NCI-H460 (cell line): ENCODE measurements around the gene GPBP1L1. TPM values are rescaled to one million over a fixed set of nuclear protein-coding genes. Genes with fewer than 3 reads are reported as not detected.
"Not testable (repeated sequence)": the region's sequence is repeated elsewhere in the genome, so short reads cannot be mapped to it uniquely, and the experiment has no call there.

Source experiments
- DNase-seq: peaks from one replicate; pipeline ENCODE4 v3.0.0-alpha.2; 2016; ENCODE audit warnings: low read depth; ENCODE audit errors: extremely low read depth
- polyA plus RNA-seq: library from polyadenylated mRNA; depleted of rRNA; stranded (reverse); fragments of >200 nt; gene quantifications from 2 replicates; pipeline ENCODE4 v1.2.3, GENCODE V29; 2014; cell fraction: nucleus; rRNA removed
- total RNA-seq: library from RNA; depleted of rRNA; stranded (reverse); fragments of >200 nt; shearing (Covaris generic); gene quantifications from 2 replicates; pipeline ENCODE4 v1.2.3, GENCODE V29; 2014; rRNA removed

GPBP1L1 gene
- 71.3 and 76.7 TPM in 2 replicates for total RNA-seq
- polyA plus RNA-seq: 50.4 and 75.5 TPM in 2 replicates

GRCh38 chr1:45686288-45687013, at the start of gene GPBP1L1:
TSS of gene GPBP1L1 (minus strand) at chr1:45686533. CDS start at chr1:45659087, 27,446 bp downstream.
- DNase-seq: peak; percentile 94

DNA sequence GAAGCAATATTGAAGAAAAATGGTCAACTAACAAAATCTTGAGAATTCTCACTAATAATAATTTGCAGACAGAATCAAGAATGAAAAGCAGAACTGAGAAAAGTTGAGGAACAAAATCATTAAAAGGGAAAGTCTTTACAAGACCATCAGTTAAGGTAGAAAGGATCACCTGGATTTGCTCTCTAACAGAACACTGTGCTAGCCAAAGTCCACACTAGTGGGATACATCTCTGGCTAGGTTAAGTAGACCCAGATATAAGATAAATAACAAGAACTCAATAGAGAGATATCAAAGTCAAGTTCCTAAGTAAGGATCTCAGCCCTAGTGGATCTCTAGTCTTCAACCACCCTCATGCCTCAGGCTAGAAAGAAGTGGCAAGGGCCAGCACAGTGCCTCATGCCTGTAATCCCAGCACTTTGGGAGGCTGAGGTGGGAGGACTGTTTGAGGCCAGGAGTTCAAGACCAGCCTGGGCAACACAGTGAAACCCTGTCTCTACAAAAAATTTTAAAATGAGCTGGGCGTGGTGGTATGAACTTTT, 44.5 kb upstream of the GPBP1L1 start:
- DNase-seq: no peak

- no peak for DNase-seq
These were observed 43.9 kb upstream of the GPBP1L1 start for GRCh38 chr1:45730075-45730779.

DNA sequence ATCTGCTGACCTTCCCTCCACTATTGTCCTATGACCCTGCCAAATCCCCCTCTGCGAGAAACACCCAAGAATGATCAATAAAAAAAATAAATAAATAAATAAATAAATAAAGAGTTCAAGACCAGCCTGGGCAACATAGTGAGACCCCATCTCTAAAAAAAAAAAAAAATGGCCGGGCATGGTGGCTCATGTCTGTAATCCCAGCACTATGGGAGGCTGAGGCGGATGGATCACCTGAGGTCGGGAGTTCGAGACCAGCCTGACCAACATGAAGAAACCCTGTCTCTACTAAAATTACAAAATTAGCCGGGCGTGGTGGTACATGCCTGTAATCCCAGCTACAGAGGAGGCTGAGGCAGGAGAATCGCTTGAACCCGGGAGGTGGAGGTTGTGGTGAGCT, 39.7 kb upstream of the GPBP1L1 start:
- not testable (repeated sequence) for DNase-seq

- no peak for DNase-seq
These were observed 37.1 kb upstream of the GPBP1L1 start for GRCh38 chr1:45723248-45723930.

GRCh38 chr1:45722809-45723208, 36.5 kb upstream of the GPBP1L1 start:
- no peak for DNase-seq

- no peak for DNase-seq
These were observed 34.9 kb upstream of the GPBP1L1 start for GRCh38 chr1:45721207-45721606.

- no peak for DNase-seq
These were observed 32.0 kb upstream of the GPBP1L1 start for GRCh38 chr1:45718289-45718688.

DNA sequence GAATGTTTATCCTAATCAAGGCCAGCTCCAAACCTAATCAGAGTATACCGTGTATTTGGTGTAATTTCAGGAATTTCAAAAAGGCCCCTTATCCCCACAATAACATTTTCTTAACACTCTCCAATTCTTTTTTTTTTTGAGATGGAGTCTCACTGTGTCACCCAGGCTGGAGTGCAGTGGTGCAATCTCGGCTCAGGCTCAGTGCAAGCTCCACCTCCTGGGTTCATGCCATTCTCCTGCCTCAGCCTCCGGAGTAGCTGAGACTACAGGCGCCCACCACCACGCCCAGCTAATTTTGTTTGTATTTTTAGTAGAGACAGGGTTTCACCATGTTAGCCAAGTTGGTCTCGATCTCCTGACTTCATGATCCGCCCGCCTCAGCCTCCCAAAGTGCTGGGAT, 31.1 kb upstream of the GPBP1L1 start:
- DNase-seq: not testable (repeated sequence)

DNA sequence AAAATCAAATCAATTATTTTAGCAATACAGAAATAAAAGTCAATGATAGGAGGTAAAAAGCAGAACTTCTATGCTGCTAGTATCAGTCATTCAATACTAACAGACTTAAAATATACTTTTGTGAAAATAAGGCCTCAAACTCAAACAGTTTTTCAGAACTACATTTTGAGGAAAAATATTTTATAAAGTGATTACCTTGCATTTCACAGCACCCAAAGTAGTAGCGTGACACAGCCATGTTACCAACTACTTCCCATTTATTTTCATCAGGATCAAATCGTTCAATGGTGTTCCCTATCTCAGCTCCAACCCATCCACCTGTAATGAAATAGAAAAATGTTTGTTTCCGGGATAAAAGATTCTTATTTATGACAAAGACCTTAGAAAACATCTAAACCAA, 30.4 kb upstream of the GPBP1L1 start:
- DNase-seq: no peak

DNA sequence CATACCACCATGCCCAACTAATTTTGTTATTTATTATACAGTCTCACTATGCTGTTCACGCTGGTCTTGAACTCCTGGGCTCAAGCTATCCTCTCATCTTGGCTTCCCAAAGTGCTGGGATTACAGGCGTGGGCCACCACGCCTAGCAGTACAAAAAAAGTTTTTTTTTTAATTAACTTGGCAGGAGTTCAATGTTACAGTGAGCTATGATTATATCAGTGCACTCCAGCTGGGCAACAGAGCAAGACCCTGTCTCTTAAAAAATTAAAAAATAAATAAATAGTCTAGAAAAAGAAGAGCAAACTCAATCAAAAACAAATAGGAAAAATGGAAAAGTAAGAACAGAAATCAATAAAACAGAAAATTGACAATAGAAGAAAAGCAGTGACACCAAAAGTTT, 27.4 kb upstream of the GPBP1L1 start:
- DNase-seq: no peak

GRCh38 chr1:45704637-45705036, 18.3 kb upstream of the GPBP1L1 start:
- DNase-seq: no peak

DNA sequence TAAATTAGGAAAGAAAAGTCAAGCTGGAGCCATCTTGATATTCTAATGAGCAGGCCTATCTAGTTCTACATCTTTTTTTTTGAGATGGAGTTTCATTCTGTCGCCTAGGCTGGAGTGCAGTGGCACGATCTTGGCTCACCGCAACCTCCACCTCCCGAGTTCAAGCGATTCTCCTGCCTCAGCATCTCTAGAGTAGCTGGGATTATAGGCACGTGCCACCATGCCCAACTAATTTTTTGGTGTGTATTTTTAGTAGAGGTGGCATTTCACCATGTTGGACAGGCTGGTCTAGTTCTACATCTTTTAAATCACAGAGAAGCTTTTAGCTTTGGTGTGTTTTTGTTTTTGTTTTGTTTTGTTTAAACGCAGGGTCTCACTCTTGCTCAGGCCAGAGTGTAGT, 8.5 kb upstream of the GPBP1L1 start:
- no peak for DNase-seq

DNA sequence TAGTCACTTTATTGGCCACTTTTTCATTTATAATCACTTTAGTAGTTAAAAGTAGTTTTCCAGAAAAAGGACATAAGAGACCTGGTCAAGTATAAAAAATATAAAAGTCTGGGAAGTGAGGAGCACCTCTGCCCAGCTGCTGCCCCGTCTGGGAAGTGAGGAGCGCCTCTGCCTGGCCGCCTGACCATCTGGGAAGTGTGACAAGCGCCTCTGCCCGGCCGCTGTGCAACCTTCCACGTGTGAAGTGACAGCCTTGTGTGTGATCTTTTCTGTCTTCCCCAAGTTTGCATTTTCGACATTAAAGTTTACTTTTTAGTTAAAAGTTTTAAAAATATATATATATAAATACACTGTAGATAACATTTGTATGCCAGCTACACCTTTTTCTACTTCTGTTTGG, 7.5 kb upstream of the GPBP1L1 start:
- DNase-seq: not testable (repeated sequence)

DNA sequence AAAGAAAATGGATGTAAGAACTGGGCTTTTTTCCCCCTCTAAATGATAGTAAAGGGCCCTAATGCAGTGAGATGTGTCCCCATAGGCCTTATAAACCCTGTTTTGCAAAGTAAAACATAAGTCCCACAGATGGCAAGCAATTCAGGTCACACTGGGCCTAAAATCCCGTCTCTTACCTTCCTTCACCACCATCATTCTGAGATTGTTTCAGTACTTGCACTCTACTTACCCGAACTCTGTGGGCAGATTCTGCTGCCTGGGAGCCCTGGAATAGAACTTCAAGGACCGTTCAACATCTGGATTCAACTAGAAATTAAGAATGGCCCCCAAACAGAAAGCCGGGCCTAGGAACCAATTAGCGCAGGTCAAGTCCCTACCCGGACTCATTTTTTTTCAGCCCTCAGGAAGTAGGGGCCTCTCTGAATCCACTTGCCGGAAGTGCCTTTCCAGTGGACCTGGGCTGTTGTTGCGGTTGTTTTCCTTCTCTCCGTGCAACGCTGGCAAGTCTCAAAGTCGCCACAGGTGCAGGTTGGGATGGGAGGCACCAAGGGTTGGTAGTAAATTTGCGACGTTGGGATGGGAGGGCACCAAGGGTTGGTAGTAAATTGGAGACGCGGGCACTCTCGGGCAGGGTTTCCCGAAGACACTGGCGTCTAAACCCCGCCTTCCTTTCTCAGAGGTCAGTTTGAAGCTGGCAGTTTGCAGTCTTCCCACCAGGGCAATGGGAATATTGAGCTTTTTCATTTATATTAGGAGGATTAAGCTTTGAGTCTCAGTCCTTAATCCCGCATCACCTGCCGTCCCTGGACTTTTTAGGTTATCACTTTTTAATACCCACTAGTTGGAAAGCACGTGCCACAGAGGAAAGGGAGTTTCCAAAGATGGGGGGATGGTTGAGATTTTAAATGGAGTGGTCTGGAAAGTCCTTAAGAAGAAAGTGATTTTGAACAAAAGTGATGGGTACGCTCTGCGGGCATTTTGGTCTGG, 1.7 kb upstream of the GPBP1L1 start, which contains the start of gene TMEM69:
Gene TMEM69 (plus strand): TSS at position 428 of the 987 bp plus-strand sequence. CDS start 2,888 bp downstream, outside the sequence.
- DNase-seq: peak; percentile 70

DNA sequence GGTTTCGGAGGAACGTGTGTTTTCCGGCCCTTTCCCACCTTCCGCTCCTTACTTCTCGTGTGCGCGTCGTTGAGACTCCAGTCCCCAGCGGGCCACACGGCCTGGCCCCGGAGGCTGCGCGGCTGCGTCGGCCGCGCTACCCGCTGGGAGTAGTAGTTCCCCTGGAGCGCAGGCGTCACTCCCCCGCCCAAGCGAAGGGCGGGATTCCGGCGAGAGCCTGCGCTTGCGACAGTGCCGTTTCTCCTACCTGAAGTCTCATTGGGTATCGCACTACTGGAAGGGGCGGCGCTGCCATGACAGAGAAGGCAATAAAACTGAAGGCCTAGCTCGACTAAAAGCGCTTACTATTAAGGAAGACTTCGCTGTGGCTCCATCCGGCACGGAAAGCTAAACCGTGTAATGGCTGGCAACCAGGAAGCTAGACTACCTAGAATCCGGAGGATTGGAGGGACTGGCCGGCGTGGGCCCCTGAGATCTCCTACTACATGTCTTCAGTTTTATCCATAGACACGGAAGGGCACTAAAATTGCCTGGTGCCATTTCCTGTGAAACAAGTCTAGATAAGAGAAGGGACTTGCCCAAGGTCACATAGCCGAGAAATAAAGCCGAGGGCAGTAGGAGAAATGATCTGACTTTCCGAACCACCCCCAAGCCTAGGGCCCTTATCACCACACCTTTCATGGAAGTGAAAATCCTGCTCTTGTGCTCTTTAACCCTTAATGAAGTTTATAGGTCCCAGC, 851 bp upstream of the GPBP1L1 start:
- DNase-seq: peak; percentile 95

GRCh38 chr1:45686015-45686287, 382 bp downstream of the GPBP1L1 start:
- no peak for DNase-seq

- no peak for DNase-seq
These were observed 872 bp downstream of the GPBP1L1 start for GRCh38 chr1:45685308-45686014.

DNA sequence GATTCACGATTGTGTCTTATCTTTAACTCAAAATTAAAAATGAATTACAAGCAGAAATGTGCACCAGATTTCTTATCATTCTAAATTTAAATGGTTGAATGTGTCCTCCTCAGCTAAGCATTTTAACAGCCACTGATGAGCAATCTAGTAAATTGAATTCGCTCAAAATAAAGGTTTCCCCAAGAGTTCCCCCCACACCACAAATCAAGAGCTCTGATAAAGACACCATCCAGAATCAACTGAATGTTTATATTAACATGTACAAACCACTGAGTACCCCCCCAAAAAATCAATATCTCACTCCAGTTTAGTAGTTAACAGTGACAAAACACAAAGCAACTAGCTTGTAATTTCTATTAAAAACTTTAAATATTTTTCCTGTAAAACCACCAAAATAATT, 1.9 kb downstream of the GPBP1L1 start:
- DNase-seq: no peak
